Left cardiac atrium (tissue), 4 donors: Measurements from ENCODE around the gene LMAN1. TPM values are rescaled to one million over a fixed set of nuclear protein-coding genes. Genes with fewer than 3 reads are reported as not detected.
A peak's percentile ranks its signal among the peaks of the same experiment; 100 is the strongest.

Experiments
- ATAC-seq, 2 donors: fragments of 200-7000 bp; cut with Tn5 transposase; one replicate each; pipeline ENCODE4 v1.9.1; 2020; ENCODE audit warnings: mild to moderate bottlenecking in 2 of 2, moderate library complexity in 2 of 2
- DNase-seq: peaks from one replicate; pipeline ENCODE4 v3.0.0-alpha.2; 2020
- intact Hi-C, 2 donors: fragments of 100-400 bp; cut with DNase I; formaldehyde crosslinking; loops; one replicate each; pipeline versions ENCODE4 v1.14.1 to v1.15.1; 2022 to 2023
- long read RNA-seq: library from polyadenylated mRNA; unstranded; transcript quantifications from one replicate; pipeline ENCODE4 v2.0.0, GENCODE V29; 2021
- total RNA-seq, 2 donors: library from RNA; stranded (reverse); fragmentation: NEBNext Ultra II Directional; extraction: Animal tissue kit (Norgen Biotek cat#: 25700); gene quantifications; one replicate each; pipeline ENCODE4 v1.2.1, GENCODE V29; 2021
- donor health status: DM: no; HTN: yes; CAD: no.
- donor health status: DM: no; HTN: yes; CAD: no; lungs with severe emphysema.
- donor health status: DM: yes; HTN: yes; CAD: no.
- donor health status: Dilated cardiomyopathy.

The LMAN1 gene
- total RNA-seq = 10 to 100 TPM; 58.2 to 80.1 TPM
- long read RNA-seq, full-length matches to known transcripts = 43 of 62 reads
- long read RNA-seq, partial matches to known transcripts = 17 of 62 reads
- long read RNA-seq, other reads (novel, unspliced or antisense) = 2 of 62 reads

GRCh38 chr18:59358712-59359575 is at the start of gene LMAN1:
TSS of gene LMAN1 (minus strand) at chr18:59359265. CDS start at chr18:59359244, 21 bp downstream.
- peak; percentile 100 for ATAC-seq
- DNase-seq = peak; percentile 98
- intact Hi-C loops = no loop called here

- DNase-seq (peak; percentile 65), ATAC-seq (peak; percentile 92)
- intact Hi-C loops = loop anchor here (5.0 kb wide), 3 partner anchors 95 to 155 kb away; no protein-coding TSS in a partner anchor
These were observed 43.5 kb upstream of the LMAN1 start for GRCh38 chr18:59402432-59403090.

DNA sequence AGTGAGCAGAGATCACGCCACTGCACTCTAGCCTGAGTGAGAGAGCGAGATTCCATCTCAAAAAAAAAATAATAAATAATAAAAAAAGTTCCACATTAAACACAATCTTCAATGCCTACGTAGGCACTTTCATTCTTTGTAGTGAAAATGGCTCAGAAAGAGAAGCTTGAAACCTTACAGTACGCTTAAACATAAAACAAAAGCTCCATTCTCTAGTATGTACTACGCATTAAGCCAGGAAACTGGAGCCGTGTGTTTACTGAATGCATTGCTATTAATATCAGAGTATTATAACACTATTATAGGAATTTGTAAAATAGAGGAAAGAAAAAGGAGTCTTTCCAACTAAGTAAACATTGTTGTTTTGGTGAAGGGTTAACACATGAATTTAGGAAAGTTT is 41.3 kb upstream of the LMAN1 start:
- DNase-seq = no peak

GRCh38 chr18:59395226-59396175 is 36.4 kb upstream of the LMAN1 start:
- DNase-seq (no peak), ATAC-seq (no peak)
- intact Hi-C loops = no loop called here

More for the DNA sequence above, 41.3 kb upstream of the LMAN1 start:
- intact Hi-C loops = loop anchor here (2.0 to 5.0 kb wide), 4 partner anchors 92 to 153 kb away; no protein-coding TSS in a partner anchor
- no peak for ATAC-seq

DNA sequence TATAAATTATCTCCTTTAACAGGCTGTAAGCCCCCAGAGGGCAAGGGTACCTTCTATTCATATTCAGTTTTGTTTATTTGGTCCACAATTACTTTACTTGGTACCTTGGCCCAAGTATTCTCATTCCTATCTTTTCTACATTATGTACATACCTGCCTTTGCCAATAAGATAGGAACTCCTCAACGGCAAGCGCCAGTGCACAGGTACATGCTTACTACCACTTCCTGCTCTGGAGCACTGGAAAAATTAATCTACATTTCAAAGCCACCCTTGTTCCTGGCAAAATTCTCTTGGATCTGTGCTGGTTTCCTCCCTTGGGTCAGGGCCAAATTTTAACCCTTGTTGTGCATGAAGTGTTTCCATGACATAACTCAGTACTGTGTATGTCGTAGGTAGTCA is 34.3 kb upstream of the LMAN1 start:
- no peak for ATAC-seq

DNA sequence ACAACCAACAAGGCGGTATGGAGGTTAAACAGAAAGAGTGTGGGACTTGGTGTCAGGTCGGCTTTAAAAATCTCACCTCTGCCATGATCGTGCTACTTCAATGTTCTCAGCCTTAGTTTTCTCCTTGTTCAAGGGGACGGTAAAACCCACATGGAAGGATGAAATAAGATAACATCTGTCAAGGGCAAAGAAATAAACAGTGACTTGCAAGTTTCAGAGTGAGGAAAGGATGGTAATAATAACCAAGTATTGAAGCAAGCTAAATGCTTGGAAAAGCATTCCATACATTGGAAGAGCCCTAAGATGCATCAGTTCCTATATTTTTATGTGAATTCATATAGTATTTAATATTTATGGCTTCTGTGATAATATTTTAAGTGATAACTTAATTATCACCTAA is 29.8 kb upstream of the LMAN1 start:
- ATAC-seq (no peak), DNase-seq (no peak)
- intact Hi-C loops = no loop called here

More for the DNA sequence above, 34.3 kb upstream of the LMAN1 start:
- intact Hi-C loops = no loop called here
- no peak for DNase-seq

DNA sequence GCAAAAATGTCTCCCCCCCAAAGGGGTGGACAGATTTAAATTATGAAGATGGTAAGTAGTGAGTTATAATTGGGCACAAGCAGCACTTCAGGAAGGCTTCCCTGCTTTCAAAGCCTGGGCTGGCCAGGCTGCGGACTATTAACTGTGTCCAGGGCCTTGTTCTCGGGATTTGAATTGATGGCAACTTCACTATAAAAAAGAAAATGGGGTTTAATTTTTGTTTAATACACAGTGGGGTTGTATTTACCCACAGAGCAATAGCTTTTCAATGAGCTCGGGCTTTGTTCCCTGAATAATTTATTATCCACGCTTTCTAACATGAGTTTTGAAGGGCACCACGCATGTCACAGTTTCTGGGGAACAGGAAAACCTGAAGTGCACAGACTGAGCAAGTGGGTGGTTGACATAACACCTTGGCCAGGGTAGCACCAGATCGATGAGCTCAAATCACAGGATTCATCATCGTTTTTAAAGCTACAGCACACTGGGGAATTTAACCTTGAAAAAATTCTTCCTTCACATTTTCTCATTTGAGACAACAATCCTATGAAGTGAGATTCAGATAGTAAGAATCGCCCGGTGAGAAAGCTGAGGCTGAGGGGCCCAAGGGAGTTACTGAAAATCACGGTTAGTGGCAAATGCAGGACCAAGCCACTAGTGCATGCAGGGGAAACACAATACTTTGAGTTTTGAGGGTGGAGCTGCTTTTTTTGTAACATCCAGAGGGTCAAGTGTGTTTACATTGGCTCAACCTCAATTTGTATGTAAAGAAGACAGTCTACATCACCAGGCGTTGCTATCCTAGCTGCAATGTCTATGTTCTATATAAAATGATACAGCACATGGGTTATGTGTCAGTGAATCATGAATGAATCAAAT is 28.9 kb upstream of the LMAN1 start:
- intact Hi-C loops = no loop called here
- no peak for ATAC-seq

GRCh38 chr18:59386909-59387686 is 28.0 kb upstream of the LMAN1 start:
- intact Hi-C loops = no loop called here
- DNase-seq (no peak), ATAC-seq (no peak)

More for the DNA sequence above, 28.9 kb upstream of the LMAN1 start:
- no peak for DNase-seq

GRCh38 chr18:59385191-59385590 is 26.1 kb upstream of the LMAN1 start:
- ATAC-seq (no peak), DNase-seq (no peak)
- intact Hi-C loops = no loop called here

GRCh38 chr18:59383851-59384250 is 24.8 kb upstream of the LMAN1 start:
- intact Hi-C loops = no loop called here

DNA sequence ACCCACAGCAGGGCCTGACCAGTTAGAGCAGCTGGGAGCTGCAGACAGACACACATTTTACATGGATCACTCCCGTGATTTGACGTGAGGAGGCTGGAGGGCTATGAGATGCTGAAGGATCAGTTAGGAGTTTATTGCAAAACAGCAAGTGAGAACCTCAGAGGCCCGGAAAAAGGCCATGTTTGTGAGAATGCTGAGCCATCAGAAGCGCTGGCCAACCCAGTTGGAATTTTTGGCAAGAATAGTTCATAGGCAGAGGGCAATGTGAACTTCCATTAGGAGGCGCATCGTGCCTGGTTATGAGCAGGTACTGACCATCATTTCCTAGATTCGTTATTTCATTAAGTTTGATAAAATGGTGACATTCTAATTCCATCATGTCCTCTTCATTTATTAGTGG is 23.3 kb upstream of the LMAN1 start:
- no peak for ATAC-seq
- intact Hi-C loops = no loop called here
- DNase-seq = no peak

More at GRCh38 chr18:59383851-59384250, 24.8 kb upstream of the LMAN1 start:
- DNase-seq (no peak), ATAC-seq (no peak)

DNA sequence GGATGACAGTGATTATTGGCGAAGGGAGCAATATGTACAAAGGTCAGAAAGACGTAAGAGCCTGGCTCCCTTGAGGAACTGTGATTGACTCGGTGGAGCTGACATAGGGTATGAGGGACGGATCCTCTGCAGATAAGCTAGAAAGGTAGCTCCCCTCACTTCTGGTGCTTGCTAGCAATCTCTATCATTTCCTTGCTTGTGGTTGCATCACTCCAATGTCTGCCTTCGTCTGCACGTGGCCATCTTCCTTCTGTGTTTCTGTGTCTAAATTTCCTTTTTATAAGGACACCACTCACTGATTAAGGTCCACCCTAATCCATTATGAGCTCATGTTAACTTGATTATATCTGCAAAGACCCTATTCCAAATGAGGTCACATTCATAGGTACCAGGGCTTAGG is 22.9 kb upstream of the LMAN1 start:
- intact Hi-C loops = no loop called here
- DNase-seq = no peak
- ATAC-seq = no peak

- no peak for ATAC-seq
- intact Hi-C loops = no loop called here
- DNase-seq = no peak
These were observed 21.6 kb upstream of the LMAN1 start for GRCh38 chr18:59380706-59381105.

GRCh38 chr18:59379772-59380522 is 20.9 kb upstream of the LMAN1 start:
- intact Hi-C loops = no loop called here
- ATAC-seq = no peak
- no peak for DNase-seq

DNA sequence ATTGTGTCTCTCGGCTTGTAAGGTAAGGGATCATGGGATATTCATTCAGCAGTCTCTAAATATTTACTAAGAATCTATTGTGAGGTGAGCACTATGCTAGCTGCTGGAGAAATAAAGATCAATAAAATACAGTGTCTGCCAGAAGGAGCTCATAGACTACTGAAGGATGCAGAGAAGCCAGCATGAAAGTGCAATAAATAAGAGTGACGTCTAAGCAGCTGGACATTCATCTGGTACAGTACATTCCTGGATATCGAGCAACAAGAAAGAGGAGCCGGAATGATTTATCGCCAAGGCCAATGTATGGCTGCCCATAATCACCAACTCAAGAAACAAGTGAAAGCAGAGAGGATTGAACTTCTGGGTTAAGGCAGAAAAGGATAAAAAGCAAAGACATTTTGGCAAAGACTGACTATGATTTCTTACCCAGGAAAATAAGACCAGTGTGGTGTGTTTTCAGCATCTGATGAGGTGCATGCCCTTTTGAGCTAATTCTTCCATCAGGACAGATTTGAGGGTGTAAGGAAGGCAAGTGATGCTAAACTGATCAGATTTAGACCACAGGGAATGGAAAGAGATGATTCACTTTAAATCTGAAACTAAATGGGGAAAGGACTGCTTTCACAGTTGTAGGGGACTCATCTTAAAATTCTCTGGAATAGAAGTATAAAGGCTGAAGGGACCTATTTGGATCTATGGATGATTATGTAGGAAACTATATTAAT is 18.7 kb upstream of the LMAN1 start:
- ATAC-seq (no peak), DNase-seq (no peak)
- intact Hi-C loops = no loop called here

GRCh38 chr18:59376351-59376935 is 17.4 kb upstream of the LMAN1 start:
- DNase-seq = no peak
- intact Hi-C loops = no loop called here
- no peak for ATAC-seq
